ENCODE measurements around the gene SPATA13.

SPATA13 gene

DNA sequence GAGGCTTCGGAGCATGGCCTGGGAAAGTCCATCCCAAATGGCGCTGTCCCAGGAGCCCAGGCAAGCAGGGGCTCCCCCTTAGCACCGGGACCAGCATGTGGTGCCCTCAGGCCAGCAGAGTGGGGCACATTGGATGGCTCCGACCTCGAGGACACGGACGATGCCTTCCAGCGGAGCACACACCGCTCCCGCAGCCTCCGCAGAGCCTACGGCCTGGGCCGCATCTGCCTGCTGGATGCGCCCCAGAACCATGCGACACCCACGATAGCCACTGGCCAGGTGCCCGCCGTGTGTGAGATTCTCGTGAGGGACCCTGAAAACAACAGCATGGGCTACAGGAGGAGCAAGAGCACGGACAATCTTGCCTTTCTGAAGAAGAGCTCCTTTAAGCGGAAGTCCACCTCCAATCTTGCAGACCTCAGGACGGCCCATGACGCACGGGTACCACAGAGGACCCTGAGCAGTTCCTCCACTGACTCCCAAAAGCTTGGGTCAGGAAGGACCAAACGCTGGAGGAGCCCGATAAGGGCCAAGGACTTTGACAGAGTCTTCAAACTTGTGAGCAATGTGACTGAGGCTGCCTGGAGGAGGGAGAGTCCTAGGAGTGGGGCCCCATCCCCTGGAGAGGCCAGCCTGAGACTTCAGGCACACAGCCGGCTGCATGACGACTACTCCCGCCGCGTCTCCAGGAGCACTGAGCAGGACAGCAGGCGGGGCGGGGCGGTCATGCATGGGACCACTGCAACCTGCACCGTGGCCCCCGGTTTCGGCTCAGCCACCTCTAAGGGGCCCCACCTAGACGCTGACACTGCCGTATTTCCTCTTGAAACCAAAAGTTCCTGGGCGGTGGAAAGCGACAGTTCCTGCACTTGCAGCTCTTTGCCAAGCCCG lies 63.1 kb downstream of the SPATA13 start:
- DNase-seq: peak; percentile 16
- ATAC-seq: peak; percentile 28

DNA sequence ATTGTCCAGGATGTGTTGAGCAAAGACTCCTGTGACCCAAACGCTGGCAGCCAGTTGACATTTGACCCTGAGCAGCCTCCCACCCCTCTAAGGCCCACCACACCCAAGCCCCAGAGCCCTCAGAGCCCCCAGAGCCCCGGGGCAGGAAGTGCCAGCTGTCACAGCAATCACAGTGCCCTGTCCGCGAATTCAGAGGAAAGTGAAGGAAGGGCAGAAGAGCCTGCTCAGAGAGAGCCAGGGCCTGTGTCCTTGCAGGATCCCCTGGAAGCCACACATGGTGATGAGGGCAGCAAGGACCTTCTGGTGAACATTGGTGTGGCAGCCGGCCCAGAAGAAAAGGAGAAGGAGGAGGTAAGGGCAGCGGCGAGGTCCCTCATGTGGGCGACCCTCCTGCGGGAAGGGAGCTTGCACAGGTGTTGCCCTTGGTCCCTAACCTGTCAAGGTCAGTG lies 63.7 kb downstream of the SPATA13 start:
- no peak for DNase-seq
- no peak for ATAC-seq

DNA sequence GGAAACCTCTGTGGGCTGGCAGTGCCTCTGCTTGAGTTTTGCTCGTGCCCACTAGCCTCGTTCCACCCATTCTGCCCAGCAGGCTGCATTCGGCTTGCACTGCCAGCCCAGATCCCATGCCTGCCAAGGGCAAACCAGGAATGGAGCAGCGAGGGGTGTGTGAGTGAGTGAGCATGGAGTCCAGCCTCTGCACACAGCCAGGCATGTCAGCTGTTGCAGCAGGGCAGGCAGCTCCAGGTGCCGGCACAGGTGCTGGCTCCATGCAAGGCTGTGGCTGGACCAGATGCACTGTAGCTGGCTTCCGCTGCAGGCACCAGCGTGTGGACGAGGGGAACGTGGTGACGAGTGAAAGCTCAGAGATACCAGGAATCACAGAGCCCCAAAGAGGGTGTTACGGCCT lies 64.5 kb downstream of the SPATA13 start:
- no peak for ATAC-seq
- no peak for DNase-seq

DNA sequence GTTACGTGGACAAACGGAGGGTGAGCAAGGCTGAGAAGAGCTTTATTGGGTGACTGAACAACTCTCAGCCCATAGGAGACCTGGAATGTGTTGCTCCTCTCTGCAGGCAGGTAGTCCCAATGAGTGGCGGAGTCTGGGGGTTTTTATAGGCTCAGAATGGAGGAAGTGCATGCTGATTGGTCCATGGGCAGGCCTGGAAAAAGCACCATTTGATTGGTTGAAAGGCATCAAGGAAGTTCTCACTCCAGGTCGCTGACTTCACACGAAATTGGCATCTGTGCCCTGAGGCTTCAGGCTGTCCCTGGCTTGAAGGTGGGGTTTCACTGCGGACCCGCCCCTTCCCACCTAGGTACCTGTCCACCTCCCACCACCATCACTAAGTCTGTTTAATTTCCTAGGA lies 65.4 kb downstream of the SPATA13 start:
- ATAC-seq (no peak), DNase-seq (no peak)

DNA sequence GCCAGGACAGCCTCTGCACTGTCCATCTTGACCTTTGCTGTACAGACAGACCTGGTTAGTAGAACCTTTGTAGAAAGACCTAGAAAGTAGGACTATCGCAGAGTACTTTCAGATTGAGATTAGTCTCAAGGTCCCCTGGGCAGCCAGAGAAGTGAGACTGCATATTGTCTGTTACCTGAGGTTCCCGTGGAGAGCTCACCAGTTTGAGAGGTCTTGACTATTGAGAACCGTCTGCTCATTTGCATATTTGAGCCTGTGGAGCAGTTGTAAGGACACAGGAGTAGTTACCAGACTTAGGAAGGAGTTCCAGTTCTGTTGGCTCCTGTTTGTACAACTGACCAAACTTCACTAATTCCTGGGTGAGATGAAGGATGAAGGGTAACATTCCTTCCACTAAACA lies 66.2 kb downstream of the SPATA13 start:
- no peak for ATAC-seq
- DNase-seq: no peak

DNA sequence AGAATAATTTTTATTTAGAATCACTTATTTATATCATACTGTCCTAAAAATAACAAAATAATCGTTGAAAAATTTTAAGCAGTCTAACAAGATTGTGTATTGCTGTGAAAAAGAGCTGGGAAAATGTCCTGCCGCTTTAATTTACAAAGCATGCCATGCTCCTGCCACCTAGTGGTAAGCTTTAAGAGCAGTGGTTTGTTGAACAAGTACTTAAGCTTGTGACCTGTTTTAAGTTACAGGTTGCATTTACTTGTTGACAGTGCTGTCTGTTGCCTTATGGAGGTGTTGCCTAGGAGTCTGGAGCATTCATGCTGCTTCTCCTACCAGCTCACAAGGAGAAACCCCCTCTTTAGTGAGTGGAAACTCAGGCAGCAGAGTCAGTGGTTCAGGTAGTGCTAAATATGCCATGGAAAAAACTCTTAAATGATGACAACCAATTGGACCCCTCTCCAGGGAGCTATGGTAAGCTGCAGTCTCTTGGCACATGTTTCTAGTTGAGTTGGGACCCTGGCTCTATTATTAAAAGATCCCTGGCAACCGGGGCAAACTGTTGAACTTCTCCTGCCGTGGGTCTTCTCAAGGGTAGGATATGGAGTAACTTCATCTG lies 68.4 kb downstream of the SPATA13 start:
- DNase-seq (peak; percentile 34), ATAC-seq (peak; percentile 48)

DNA sequence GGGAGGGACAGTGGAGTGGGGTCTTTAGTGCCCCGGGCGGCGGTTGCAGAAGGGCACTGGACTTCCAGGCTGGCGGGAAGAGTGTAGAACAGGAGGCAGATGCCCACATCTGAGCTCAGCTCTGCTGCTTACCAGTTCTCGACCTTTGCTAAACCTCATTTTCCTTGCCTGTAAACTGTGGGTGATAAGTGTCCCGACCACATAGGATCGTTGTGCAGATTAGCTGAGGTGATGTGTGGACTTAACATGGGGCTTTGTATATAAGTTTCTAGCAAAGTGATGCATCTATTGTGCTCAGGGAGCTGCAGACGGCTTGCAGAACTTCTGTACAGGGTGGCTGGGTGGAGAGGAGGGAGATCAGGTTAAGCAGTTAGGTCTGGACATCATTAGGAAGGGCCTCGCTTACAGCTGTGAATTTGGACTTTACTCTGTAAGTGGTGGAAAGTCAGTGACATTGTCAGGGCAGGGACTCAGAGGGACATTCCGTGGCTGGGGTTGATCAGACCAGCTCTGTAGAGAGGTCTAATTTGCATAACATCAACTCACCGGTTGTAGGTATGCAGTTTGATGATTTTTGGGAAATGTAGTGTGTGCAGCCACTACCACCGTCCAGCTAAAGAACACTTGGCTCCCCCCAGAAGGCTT lies 70.0 kb downstream of the SPATA13 start:
- no peak for DNase-seq

DNA sequence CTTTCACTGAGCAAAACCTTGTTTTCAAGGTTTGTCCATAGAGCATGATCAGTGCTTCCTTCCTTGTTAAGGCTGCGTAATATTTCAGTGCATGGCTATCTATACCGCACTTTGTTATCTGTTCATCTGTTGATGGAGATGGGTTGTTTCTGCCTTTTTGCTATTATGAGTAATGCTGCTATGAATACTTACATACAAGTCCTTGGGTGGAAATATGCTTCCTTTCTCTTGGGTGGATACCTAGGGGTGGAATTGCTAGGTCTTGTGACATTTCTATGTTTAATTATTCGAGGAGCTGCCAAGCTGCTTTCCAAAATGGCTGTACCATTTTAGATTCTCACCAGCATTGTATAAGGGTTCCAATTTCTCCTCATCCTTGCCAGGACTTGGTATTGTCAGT lies 70.9 kb downstream of the SPATA13 start:
- DNase-seq: no peak
- ATAC-seq: no peak

More for the DNA sequence above, 70.0 kb downstream of the SPATA13 start:
- peak; percentile 67 for ATAC-seq

DNA sequence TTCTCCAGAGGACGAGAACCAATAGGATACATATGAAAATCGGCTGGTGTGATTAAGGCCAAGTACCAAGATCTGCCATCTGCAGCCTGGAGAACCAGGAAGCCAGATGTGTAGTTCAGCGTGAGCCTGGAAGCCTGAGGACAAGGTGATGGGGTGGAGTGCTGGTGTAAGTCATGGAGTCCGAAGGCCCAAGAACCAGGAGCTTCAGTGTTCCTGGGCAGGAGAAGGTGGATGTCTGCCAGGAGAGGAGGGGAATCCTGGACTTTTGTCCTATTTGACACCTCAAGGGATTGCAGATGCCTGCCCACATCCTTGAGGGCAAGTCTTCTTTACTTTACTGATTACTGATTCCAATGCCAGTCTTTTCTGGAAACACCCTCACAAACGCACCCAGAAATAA lies 71.5 kb downstream of the SPATA13 start:
- DNase-seq (no peak), ATAC-seq (no peak)

DNA sequence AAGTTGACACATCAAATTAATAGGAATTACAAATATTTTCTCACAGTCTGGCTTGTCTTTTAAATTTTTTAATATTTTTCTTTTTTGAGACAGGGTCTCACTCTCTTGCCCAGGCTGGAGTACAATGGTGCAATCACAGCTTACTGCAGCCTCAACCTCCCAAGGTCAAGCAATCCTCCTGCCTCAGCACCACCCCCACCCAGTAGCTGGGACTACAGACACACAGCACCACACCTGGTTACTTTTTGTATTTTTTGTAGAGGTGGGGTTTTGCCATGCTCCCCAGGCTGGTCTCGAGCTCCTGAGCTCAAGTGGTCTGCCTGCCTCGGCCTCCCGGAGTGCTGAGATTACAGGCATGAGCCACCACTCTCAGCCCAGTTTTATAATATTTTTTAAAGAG lies 72.0 kb downstream of the SPATA13 start:
- ATAC-seq (no peak), DNase-seq (no peak)

DNA sequence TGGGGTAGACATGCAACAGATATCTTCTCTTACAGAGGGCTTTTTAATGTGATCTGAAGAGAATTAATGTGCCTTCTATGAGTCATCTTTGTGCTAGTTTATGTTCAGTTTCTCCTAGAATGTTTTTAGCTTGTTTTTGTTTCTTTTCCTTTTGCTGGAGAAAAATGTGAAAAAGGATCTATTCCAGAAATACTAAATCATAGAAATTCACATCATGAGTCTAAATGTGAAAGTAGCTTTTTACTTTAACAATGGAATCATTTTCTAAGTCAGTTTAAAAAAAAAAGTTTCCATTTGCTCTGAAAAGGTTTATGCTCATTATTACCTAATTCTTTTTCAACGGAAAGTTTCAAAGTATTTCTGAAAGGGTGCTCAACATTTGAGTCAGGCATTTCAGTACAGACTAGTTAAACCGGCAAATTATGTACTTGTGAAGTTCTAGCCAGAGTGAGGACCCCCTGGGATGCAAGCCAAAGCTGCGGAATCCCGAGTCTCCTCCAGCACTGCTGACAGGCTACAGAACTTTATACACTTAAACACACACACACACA lies 72.9 kb downstream of the SPATA13 start:
- peak; percentile 44 for ATAC-seq
- DNase-seq: no peak

DNA sequence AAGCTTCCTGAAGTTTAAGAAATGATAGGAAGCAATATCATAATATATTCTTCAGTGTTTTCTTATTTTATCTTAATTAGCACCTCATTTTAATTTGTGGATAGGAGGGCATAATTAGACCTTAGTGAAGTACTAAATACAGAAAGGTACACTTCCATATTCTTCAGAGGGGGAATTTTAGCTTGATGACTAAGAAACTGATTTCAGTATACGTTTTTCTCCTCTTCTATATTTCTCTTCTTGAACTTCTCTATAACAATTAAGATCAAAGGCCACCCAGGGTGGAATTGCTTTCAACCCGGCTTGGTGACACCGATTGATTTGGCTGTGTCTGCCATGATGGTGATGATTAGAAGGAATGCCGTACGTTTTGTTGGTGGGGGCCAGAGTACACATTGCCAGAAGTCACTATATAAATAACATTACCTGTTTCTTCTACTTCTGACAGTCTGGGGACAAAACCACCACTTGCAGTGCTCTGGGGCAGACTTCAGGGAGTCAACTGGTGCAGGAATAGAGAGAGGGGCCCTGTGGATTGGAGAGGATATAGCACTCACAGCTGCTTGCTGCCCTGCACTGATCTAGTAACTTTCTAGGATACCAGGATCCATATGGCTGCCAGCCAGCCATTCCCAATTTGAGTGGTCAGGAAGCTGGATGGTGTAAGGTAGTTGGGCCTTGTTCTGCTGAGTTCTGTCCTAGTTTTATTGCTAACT lies 73.8 kb downstream of the SPATA13 start:
- no peak for DNase-seq
- ATAC-seq: no peak

DNA sequence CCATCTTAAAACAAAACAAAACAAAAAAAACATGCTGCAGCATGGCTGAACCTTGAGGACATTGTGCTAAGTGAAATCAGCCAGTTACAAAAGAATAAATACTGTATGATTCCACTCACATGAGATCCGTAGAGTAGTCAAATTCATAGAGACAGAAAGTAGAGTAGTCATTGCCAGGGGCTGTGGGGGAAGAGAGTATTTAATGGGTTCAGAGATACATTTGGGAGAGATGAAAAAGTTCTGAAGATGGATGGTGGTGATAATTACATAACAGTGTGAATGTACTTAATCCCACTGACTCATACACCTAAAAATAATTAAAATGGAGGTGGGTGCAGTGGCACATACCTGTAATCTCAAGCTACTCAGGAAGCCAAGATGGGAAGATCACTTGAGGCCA lies 76.8 kb downstream of the SPATA13 start:
- DNase-seq (no peak), ATAC-seq (no peak)

DNA sequence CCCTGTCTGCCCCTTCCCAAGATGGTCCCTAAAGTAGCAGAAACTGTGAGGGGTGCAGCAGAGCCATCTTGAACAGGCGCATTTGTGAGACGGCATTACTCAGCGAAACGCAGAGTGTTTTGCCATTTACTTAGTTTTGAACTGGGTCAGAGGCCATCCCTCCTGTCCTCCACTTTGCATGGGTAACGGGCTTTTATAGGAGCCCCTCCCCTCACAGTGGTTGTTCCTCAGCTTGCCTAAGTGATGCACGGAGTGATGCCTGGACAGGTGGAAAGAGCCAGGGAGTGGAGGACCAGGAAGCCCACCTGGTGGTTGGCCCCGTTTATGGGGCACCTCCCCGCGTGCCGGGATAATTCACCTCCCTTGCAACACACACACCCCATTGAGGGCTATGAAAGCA lies 80.8 kb downstream of the SPATA13 start:
- ATAC-seq (no peak), DNase-seq (no peak)

DNA sequence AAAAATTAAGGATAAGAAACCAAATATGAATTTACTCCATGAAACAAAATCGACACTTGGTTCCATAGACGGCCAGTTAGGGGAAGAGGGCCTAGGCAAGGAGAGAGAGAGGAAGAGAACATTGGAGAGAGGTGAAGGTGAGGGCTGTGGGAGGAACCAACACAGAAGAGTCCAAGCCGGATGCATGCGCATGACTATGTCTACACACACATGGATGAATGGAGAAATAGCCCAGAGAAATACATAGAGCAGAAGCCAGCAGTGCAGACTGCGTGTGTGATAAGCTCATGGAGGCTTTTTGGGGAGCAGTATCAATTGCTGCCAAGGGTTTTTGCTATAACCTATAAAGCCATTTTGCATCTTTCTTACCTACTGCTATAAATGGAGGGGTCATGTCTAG lies 81.6 kb downstream of the SPATA13 start:
- ATAC-seq: no peak

DNA sequence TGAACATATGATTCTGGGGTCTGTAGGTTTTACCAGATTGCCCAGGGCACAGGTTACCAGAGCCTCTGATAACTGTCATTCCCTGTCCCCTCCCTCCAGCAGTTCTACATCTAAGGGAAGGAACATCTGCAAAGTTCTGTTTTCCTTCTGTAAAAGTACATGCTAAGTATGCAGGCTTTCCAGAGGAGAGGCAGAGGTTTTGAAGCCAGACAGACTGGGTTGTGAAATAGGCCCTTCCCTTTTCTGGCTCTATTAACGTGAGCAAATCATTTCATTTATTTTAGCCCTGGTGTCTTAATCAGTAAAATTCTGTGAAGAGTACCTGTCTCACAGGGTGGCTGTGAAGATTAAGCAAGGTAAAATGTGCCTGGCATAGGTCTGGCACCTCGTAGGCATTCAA lies 82.8 kb downstream of the SPATA13 start:
- DNase-seq (no peak), ATAC-seq (no peak)

More for the DNA sequence above, 81.6 kb downstream of the SPATA13 start:
- no peak for DNase-seq

DNA sequence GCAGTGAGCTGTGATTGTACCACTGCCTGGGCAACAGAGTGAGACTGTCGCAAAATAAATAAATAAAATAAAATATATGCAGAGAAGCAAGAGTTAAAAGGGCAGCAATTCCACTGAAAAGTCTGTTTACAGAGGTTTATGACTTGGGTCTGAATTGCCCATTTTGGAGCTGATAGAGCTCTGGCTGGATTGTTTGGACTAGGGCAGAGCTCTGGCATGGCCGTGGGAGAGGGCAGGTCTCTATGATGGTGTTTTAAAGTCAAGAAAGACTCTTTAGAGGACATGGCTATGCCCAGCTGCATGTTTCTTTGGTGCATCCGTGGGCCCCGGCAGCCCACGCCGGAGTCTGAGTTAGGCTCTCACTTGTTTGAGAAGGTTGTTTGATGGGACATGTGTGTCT lies 84.3 kb downstream of the SPATA13 start:
- DNase-seq: no peak
- ATAC-seq: no peak

DNA sequence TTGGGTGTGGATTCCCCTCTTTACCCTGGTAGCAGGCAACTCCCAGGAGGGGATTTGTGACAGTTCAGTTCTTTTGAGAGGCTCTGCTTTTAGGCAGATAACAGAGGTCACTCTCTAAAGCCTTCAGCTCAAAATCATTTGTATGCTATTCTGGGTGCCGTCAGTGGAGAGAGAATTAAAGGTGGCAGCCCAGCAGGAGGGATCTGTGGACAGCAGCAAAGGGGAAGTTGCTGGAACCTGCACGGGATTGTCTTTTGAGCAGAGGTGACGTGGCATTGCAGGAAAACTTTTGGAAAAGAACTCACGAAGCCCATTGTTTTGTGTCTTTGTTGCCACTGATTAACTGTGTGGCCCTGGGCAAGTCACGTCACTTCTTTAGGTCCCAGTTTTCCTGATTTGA lies 86.5 kb downstream of the SPATA13 start:
- DNase-seq (no peak), ATAC-seq (no peak)

DNA sequence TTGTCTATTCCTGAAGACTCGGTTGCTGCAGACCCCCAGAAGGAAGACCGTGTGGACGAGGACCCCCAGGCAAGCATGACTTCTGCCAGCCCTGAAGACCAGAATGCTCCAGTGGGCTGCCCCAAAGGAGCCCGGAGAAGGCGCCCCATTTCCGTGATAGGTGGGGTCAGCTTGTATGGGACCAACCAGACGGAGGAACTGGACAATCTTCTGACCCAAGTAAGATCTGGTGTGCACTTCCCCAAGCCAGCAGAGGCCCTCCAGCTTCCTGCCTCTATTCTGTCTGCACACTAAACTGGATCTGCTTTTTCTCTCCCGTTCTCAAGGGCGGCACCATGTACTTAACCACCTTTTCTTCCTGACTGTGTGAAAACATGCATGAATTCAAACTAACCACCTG lies 89.1 kb downstream of the SPATA13 start:
- ATAC-seq: no peak

DNA sequence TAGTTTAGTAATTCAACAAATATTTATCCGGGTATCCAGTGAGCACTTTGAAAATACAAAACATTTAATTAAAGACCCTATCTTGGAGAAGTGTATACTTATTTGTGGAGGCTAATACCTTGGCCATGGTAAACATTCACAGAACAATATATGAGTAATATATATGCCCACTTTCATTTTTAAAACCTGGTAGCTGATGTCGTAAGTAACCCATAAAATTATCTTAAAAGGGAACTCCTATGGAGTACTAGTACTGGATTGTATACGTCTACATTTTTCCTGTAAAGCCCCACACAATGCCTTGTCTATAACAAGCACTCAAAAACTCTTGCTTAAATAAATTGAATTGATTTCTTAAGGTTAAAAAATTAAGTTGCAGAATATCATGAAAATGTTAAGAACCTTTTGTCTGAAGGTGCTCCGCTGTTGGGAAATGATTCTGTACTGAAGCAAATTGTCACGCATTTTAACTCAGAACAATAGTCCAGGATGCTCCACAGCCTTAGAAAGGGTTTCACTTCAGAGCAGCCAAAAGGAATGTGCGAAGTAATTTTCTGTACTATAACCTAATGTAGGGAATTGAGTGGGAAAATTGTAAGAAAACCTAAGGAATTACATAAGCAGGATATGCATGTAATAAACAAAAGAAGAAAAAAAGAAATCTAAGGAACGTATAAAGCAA lies 90.0 kb downstream of the SPATA13 start:
- ATAC-seq: no peak
- no peak for DNase-seq

More for the DNA sequence above, 89.1 kb downstream of the SPATA13 start:
- DNase-seq: no peak

DNA sequence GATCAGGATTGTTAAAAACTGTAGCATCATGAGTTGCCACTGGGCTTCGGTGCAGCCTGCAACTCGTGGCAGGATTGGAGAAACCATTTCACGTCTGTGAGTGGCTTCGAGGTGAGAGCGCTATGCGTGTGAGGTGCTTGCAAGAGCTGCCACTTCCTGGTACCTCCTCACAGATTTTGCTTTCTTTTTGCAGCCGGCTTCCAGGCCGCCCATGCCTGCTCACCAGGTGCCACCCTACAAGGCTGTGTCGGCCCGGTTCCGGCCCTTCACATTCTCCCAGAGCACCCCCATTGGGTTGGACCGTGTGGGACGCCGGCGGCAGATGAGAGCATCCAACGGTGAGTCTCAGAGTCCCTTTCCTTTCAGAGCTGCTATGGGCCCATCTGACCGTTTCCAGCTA lies 91.0 kb downstream of the SPATA13 start:
- DNase-seq (peak; percentile 71), ATAC-seq (peak; percentile 66)

DNA sequence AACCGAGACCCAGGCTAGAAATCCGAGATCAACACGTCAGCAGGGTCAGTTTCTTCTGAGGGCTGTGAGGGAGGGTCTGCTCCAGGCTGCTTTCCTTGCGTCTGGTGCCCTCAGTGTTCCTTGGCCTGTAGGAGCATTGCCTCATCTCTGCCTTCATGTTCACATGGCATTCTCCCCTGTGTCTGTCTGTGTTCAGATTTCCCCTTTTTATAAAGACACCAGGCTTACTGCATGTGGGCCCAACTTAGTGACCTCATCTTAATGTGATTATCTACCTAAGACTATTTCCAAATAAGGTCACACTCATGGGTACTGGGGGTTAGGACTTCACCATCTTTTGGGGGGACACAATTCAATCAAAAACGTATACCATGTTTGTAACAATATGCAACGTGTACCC lies 91.6 kb downstream of the SPATA13 start:
- ATAC-seq: peak; percentile 25
- peak; percentile 40 for DNase-seq
